GM21723 (cell line): ENCODE measurements around the gene NDUFAF2.

Source experiments
- ATAC-seq: cut with Tn5 transposase; IDR thresholded peaks from one replicate; pipeline ENCODE4 v1.9.1; 2021; ENCODE audit warnings: mild to moderate bottlenecking, moderate library complexity; ENCODE audit not compliant: unreplicated experiment

The NDUFAF2 gene

DNA sequence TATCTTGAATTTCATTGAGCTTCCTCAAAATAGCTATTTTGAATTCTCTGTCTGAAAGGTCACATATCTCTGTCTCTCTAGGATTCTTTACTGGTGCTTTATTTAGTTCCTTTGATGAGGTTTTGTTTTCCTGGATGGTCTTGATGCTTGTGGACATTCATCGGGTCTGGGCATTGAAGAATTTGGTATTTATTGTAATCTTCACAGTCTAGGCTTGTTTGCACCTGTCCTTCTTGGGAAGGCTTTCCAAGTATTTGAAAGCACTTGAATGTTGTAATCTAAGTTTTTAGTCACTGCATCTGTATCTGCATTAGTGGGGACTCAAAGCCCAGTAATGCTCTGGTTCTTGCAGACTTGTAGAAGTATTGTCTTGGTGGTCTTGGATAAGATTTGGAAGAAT, 169.4 kb downstream of the NDUFAF2 start:
- ATAC-seq = no peak

- no peak for ATAC-seq
These were observed 171.0 kb downstream of the NDUFAF2 start for GRCh38 chr5:61115968-61116367.

DNA sequence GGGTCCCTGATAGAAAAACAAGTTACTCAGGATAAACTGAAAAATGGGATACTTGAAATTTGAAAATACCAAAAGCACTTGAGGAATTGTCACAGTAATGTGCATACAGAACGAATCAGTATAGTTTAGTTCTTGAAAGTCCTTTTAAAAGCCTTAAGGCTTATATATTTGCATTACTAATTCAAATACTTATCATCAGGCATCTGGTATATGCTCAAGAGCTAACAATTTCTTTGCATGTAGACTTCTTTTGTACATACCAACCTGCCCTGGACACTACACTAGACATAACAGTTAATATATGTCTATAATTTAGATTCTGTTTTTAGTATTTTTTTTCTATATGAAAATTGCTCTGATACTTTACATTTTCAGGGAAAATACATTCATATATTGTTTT, 174.1 kb downstream of the NDUFAF2 start:
- ATAC-seq = no peak

GRCh38 chr5:61120534-61120933, 175.5 kb downstream of the NDUFAF2 start:
- ATAC-seq = no peak

DNA sequence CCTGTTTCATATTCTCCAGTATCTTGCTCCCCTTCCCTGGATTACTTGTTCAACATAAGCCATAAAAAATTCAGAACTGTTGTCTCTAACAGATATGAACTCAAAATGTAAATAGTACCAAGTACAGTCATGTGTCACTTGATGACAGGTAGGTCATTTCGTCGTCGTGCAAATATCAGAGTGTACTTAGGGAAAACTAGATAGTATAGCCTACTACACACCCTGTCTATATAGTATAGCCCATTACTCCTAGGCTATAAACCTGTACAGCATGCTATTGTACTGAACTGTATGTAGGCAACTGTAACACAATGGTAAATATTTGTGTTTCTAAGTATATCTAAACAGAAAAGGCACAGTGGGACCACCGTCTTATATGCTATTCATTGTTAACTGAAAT, 178.1 kb downstream of the NDUFAF2 start:
- ATAC-seq = no peak

DNA sequence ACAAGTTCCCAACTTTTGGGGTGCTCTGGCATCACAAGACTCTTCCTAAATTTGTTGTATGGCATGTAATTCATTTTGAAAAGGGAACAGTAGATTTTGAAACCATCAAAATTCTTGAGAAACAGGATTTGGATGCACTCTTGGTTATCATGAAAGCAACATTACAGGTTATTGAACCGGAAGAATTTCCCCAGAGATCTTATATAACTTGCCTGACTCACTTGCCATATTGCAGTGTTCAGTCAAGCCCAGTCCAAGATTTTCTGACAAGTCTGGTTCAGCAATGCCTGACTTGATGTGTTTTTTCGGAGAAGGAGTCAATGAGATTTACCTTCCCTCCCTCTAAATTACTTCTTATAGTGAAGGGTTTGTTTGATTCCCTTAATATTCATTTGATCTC, 185.3 kb downstream of the NDUFAF2 start:
- ATAC-seq = no peak

DNA sequence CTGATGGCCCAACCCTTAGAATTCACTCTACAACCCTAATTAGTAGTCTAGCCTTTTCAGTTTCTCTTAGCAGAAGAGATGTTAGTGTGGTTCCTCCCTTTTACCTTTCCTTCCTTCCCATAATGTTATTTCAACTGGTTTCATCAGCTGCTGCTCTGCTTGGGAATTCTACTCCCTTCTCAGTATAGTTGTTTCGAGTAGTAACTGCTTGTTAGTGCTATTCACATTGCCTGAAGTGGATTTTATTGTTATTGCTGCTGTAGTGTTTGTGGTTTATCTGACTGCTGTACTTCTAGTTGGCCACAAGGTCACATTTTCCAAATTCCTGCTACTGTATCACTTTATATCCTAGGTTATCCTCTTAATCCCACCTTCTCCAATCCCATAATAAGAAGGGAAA, 187.6 kb downstream of the NDUFAF2 start:
- no peak for ATAC-seq

GRCh38 chr5:61137835-61138234, 192.8 kb downstream of the NDUFAF2 start:
- no peak for ATAC-seq

DNA sequence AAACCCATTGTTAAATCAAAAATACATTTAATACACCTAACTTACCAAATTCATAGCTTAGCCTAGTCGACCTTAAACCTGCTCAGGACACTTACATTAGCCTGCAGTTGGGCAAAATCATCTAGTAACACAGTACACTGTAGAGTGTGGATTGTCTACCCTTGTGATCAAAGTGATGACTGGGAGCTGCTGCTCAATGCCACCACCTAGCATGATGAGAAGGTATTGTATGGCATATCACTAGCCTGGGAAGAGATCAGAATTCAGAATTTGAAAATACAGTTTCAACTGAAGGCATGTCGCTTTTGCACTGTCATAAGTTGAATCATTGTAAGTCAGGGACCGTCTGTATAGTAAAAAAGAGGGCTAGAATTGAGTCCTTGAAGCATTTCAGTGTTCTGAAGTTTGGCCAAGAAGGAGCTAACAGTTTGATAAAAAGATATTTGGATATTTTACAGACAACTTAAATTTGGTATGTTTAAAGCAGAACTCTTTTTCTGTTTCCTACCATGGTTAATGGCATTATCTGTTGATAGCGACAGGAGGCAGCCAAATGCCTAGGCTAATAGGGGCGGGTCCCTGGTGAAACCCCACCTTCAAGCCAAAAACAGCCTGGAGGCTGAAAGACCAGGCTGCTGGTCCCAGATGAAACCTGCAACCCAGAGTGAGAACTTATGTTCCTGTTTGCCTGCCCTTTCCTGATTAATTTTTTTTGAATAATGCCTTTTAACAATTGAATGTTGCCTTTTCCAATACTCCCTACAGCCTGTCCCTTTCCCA, 194.3 kb downstream of the NDUFAF2 start:
- no peak for ATAC-seq

- ATAC-seq = no peak
These were observed 194.9 kb downstream of the NDUFAF2 start for GRCh38 chr5:61139931-61140330.

- ATAC-seq = no peak
These were observed 196.8 kb downstream of the NDUFAF2 start for GRCh38 chr5:61141801-61142200.

- no peak for ATAC-seq
These were observed 197.4 kb downstream of the NDUFAF2 start for GRCh38 chr5:61142391-61142790.

DNA sequence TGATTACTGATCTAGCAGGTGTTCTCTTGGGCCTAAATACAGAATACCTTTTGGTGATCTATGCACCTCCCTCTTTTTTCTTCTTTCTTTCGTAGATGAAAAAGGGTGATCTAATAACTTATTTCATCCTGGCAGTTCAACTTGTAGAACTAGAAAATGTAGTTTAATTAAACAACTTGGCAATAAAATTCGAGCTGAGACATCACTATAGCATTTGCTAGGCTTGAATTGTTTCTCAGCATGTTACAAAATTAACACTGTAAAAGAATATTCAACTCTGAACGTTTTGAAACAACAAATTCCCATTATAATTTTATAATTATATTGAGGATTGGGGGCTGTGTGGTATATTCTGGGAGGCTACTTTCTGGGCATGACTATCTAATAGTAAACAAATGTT, 197.8 kb downstream of the NDUFAF2 start:
- no peak for ATAC-seq

GRCh38 chr5:61148515-61148914, 203.5 kb downstream of the NDUFAF2 start:
- ATAC-seq = no peak

- no peak for ATAC-seq
These were observed 206.9 kb downstream of the NDUFAF2 start for GRCh38 chr5:61151893-61152292.

DNA sequence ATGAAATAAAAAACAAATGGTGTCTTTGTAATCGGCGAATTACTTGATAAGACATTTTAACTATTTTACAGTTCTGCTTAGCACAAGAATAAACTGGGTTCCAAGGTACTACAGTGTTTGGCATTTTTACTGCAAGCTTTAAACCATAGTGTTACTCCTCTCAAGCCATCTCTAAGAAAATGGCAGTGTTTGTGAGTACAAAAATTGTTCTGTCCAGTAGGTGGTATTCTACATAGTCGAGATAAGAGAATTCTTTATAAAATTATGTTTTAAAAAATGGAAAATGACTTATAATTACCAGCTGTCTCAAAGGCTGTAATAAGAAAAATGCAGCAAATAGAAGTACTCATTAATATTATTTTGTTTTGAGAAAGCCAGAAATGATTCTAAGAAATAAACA, 214.1 kb downstream of the NDUFAF2 start:
- no peak for ATAC-seq

DNA sequence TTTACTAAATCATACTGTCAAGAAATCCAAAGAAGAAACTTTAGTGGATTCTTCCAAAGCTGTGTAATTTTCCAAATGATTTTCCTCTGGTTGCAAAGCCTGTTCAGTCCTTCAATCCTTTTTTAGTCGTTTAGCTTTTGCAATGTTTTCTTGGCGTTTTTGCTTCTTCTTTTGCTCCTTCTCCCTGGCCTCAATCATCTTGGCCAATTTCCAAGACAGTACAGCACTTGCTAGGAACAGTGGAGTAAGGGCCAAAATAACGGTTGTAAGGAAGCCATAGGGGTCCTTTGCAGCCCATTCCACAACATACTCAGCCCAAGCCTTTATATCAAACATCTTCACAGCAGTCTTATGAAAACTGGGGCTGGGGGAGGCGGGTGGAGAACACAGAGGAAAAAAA, 214.8 kb downstream of the NDUFAF2 start:
- ATAC-seq = no peak

DNA sequence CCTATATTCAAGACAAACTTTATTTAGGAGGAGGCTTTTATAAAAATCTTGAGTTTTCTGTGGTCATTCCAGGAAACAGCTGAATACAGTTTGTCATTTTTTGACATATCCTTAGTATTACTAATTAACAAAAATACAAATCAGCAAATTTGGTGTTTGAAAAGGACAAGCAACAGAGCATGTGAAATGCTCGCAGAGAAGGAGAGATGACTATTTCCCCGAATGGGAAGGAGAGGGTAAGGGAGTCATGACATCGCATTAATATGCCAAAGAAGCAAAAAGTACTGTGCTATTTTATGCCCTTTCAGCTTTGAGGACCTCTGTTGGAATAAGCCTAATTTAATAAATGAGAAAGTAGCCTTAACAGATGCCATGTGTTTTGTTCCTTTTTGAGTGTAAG, 215.5 kb downstream of the NDUFAF2 start:
- ATAC-seq = no peak

DNA sequence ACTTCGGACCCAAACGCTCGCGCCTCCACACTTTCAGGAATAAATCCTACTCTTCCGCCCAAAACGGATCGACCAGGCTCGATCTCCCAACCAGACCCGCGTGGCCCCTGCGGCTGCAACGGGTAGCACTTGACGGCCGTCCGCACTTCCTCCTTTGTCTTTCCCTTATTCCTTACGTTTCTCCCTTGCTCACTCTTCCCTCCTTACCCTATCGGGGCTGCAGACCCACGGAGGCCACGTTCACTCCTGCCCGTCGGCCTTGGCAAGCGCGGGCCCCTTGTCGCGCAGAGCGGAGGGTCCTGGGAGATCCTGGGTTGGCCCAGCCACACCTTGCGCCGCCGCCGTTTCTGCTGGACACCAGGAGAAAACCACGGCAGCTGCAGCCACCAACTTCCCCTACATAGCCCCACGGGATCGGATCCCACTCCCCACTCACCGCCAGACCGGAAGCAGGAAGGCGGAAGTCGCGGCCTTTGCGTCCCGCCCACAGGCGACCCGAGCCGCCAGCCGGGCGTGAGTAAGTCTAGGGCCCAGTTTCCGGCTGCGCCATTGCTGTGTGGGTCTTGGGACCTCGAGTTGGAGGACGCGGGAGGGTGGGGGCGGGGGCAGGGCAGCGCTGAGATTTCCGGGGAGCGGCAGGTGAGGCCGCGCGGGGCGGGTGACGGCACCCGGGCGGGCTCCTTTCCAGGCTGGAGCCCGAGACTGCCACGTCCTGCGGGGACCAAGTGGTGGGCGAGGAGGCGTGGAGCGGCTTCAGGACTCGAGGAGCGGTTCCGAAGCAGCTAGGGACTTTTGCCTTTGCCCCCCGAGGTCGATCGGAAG, 217.2 kb downstream of the NDUFAF2 start, which contains the start of gene SMIM15:
Gene SMIM15, minus strand, starts transcription at position 459 of the 822 bp plus-strand sequence. CDS start 2,297 bp downstream, outside the sequence.
- peak; percentile 98 for ATAC-seq

DNA sequence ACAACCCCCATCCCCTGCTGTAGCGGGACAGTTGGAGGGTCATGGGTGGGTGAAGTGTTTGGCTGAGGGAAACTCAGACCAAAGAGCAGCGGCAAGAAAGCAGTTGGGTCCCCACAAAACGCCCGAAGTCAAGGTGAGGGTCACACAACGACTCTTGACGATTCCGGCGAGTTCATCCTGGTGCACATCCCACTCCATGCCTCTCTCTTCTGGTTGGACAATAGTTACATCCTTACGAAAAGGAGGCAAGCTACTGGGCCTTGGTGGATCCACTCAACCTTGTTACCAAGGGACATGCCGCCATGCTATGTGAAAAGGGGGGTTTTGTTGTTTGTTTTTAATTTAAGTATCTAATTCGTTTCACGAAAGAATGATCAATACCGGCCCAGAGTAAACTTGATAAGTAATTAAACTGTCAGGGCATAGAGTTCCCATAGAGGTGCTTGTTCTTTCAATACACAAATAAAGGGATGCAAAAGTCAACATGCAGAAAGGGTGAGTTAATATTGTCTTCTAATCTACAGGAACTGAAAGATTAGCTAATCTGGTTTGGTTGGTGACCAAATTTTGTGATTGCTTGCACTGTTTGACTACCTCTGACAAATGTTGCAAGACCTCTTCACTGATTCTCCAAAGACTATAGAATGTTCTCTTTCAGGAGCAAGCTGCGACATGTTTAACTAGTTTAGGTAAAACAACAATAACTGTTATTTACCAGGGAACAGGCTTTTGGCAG, 218.0 kb downstream of the NDUFAF2 start:
- ATAC-seq = no peak

GRCh38 chr5:61163905-61164304, 218.9 kb downstream of the NDUFAF2 start:
- no peak for ATAC-seq
